ENCODE results near the gene RNPS1. TPM values are rescaled to one million over a fixed set of nuclear protein-coding genes. Genes with fewer than 3 reads are reported as not detected.

Gene RNPS1
- total RNA-seq, 5 donors from 2014 or later (not counting 1 experiment from before 2014, with no cell fraction given) = 163 to 203 (median 181) TPM

GRCh38 chr16:2250652-2251295 is 17.2 kb downstream of the RNPS1 start:
- H3K27me3 Mint-ChIP-seq = no peaks in the 10 kb centered on the region
- peak in 21 of 35 experiments; percentile 13 to 61 (median 24) for DNase-seq
- no peaks in the 10 kb centered on the region for H3K9me3 Mint-ChIP-seq
- Histone ChIP-seq H3K4me1 (ENCODE audit: control insufficient read depth in 1 of 2, extremely low read depth in 1 of 2, insufficient read depth in 2 of 2, low read length in 2 of 2) (peaks cover 3 to 21% of the 10 kb centered on the region in 2 experiments), H3K27ac (ENCODE audit: low read length) (peak overlapping the region; percentile 69), H3K36me3 (ENCODE audit: control insufficient read depth in 2 of 2, extremely low read depth in 1 of 2, insufficient read depth in 1 of 2, low read length in 1 of 2) (peaks cover 6 to 29% of the 10 kb centered on the region in 2 donors), H3K9me3 (no peaks in the 10 kb centered on the region), H3K27me3 (replicated peaks in 1 of 2; ENCODE audit: control insufficient read depth in 2 of 2, extremely low read depth in 1 of 2, insufficient read depth in 2 of 2, low read length in 1 of 2) (no peaks in the 10 kb centered on the region), H3K4me3 (ENCODE audit: control insufficient read depth in 1 of 2, extremely low read depth in 1 of 2, low read length in 1 of 2) (peak overlapping the region; percentile 63 to 64)
- peak in 2 of 4 experiments; percentile 25 to 42 for ATAC-seq (replicated peaks in 1 of 4)
- ChIA-PET CTCF (interaction anchor here in 1 of 2 donors (0.5 to 1.2 kb wide), 4 partner anchors 13 to 177 kb away, joined by 3 to 6 read pairs (median 3); no protein-coding TSS in a partner anchor), POLR2A (interaction anchor here in 1 of 2 donors (0.8 kb wide), 1 partner anchor 13 kb away, joined by 3 read pairs; no protein-coding TSS in a partner anchor)
- WGBS (ENCODE audit: insufficient coverage) = 10% methylated on average over 29 of the region's 35 CpGs
- H3K27ac Mint-ChIP-seq = peak overlapping the region; percentile 89 to 91
- H3K36me3 Mint-ChIP-seq = peaks cover 19% of the 10 kb centered on the region
- H3K4me1 Mint-ChIP-seq = peaks cover 5 to 7% (median 6%) of the 10 kb centered on the region in 3 donors
- peak overlapping the region; percentile 81 to 85 (median 84) for H3K4me3 Mint-ChIP-seq

- peaks cover 3 to 13% of the 10 kb centered on the region in 2 experiments for H3K4me1 ChIP-seq (ENCODE audit: control insufficient read depth in 1 of 2, extremely low read depth in 1 of 2, insufficient read depth in 2 of 2, low read length in 2 of 2)
- no peaks in the 10 kb centered on the region for H3K9me3 ChIP-seq
- Mint-ChIP-seq H3K4me3 (no peak overlapping the region), H3K4me1 (peaks cover 4 to 5% (median 5%) of the 10 kb centered on the region in 3 donors), H3K27ac (no peak overlapping the region), H3K36me3 (peaks cover 6% of the 10 kb centered on the region), H3K9me3 (no peaks in the 10 kb centered on the region), H3K27me3 (no peaks in the 10 kb centered on the region)
- H3K4me3 ChIP-seq (ENCODE audit: control insufficient read depth in 1 of 2, extremely low read depth in 1 of 2, low read length in 1 of 2) = no peak overlapping the region
- WGBS (ENCODE audit: insufficient coverage) = 98% methylated on average over 13 of the region's 18 CpGs
- H3K36me3 ChIP-seq (ENCODE audit: control insufficient read depth in 2 of 2, extremely low read depth in 1 of 2, insufficient read depth in 1 of 2, low read length in 1 of 2) = peaks cover 8 to 42% of the 10 kb centered on the region in 2 donors
- no peaks in the 10 kb centered on the region for H3K27me3 ChIP-seq (replicated peaks in 1 of 2; ENCODE audit: control insufficient read depth in 2 of 2, extremely low read depth in 1 of 2, insufficient read depth in 2 of 2, low read length in 1 of 2)
- CTCF ChIA-PET = no interaction called here
- no peak for ATAC-seq (replicated peaks in 1 of 4)
- no peak for DNase-seq
- no peak overlapping the region for H3K27ac ChIP-seq (ENCODE audit: low read length)
- POLR2A ChIA-PET = no interaction called here
These were observed 21.5 kb downstream of the RNPS1 start for GRCh38 chr16:2246301-2246885.

- ChIA-PET CTCF (no interaction called here), POLR2A (no interaction called here)
- Histone ChIP-seq H3K36me3 (ENCODE audit: control insufficient read depth in 2 of 2, extremely low read depth in 1 of 2, insufficient read depth in 1 of 2, low read length in 1 of 2) (peaks cover 8 to 42% of the 10 kb centered on the region in 2 donors), H3K27ac (ENCODE audit: low read length) (no peak overlapping the region), H3K4me1 (ENCODE audit: control insufficient read depth in 1 of 2, extremely low read depth in 1 of 2, insufficient read depth in 2 of 2, low read length in 2 of 2) (peaks cover 0 to 5% of the 10 kb centered on the region in 2 experiments), H3K27me3 (replicated peaks in 1 of 2; ENCODE audit: control insufficient read depth in 2 of 2, extremely low read depth in 1 of 2, insufficient read depth in 2 of 2, low read length in 1 of 2) (no peaks in the 10 kb centered on the region), H3K4me3 (ENCODE audit: control insufficient read depth in 1 of 2, extremely low read depth in 1 of 2, low read length in 1 of 2) (no peak overlapping the region), H3K9me3 (no peaks in the 10 kb centered on the region)
- Mint-ChIP-seq H3K9me3 (no peaks in the 10 kb centered on the region), H3K4me1 (peaks cover 0 to 2% (median 2%) of the 10 kb centered on the region in 3 donors), H3K4me3 (no peak overlapping the region), H3K27me3 (no peaks in the 10 kb centered on the region), H3K27ac (no peak overlapping the region), H3K36me3 (peaks cover 6% of the 10 kb centered on the region)
- no peak for DNase-seq
- no peak for ATAC-seq (replicated peaks in 1 of 4)
- 95% methylated on average over 23 of the region's 30 CpGs for WGBS (ENCODE audit: insufficient coverage)
These were observed 22.8 kb downstream of the RNPS1 start for GRCh38 chr16:2244926-2245795.

- H3K27ac Mint-ChIP-seq = no peak overlapping the region
- POLR2A ChIA-PET = no interaction called here
- Histone ChIP-seq H3K4me3 (ENCODE audit: control insufficient read depth in 1 of 2, extremely low read depth in 1 of 2, low read length in 1 of 2) (no peak overlapping the region), H3K27ac (ENCODE audit: low read length) (no peak overlapping the region), H3K9me3 (no peaks in the 10 kb centered on the region), H3K27me3 (replicated peaks in 1 of 2; ENCODE audit: control insufficient read depth in 2 of 2, extremely low read depth in 1 of 2, insufficient read depth in 2 of 2, low read length in 1 of 2) (no peaks in the 10 kb centered on the region), H3K4me1 (ENCODE audit: control insufficient read depth in 1 of 2, extremely low read depth in 1 of 2, insufficient read depth in 2 of 2, low read length in 2 of 2) (no peaks in the 10 kb centered on the region), H3K36me3 (ENCODE audit: control insufficient read depth in 2 of 2, extremely low read depth in 1 of 2, insufficient read depth in 1 of 2, low read length in 1 of 2) (peaks cover 8 to 42% of the 10 kb centered on the region in 2 donors)
- H3K4me3 Mint-ChIP-seq = no peak overlapping the region
- peaks cover 6% of the 10 kb centered on the region for H3K36me3 Mint-ChIP-seq
- ATAC-seq (replicated peaks in 1 of 4) (no peak), DNase-seq (no peak)
- no peaks in the 10 kb centered on the region for H3K4me1 Mint-ChIP-seq
- no peaks in the 10 kb centered on the region for H3K9me3 Mint-ChIP-seq
- CTCF ChIA-PET = no interaction called here
- H3K27me3 Mint-ChIP-seq = no peaks in the 10 kb centered on the region
- 94% methylated on average over 11 of the region's 17 CpGs for WGBS (ENCODE audit: insufficient coverage)
These were observed 23.6 kb downstream of the RNPS1 start for GRCh38 chr16:2244301-2244700.

GRCh38 chr16:2243781-2244180 is 24.1 kb downstream of the RNPS1 start:
- ChIA-PET CTCF (no interaction called here), POLR2A (no interaction called here)
- Mint-ChIP-seq H3K27ac (no peak overlapping the region), H3K9me3 (no peaks in the 10 kb centered on the region), H3K27me3 (no peaks in the 10 kb centered on the region), H3K4me3 (no peak overlapping the region), H3K36me3 (peaks cover 6% of the 10 kb centered on the region), H3K4me1 (no peaks in the 10 kb centered on the region)
- H3K36me3 ChIP-seq (ENCODE audit: control insufficient read depth in 2 of 2, extremely low read depth in 1 of 2, insufficient read depth in 1 of 2, low read length in 1 of 2) = peaks cover 8 to 42% of the 10 kb centered on the region in 2 donors
- no peak overlapping the region for H3K4me3 ChIP-seq (ENCODE audit: control insufficient read depth in 1 of 2, extremely low read depth in 1 of 2, low read length in 1 of 2)
- no peaks in the 10 kb centered on the region for H3K27me3 ChIP-seq (replicated peaks in 1 of 2; ENCODE audit: control insufficient read depth in 2 of 2, extremely low read depth in 1 of 2, insufficient read depth in 2 of 2, low read length in 1 of 2)
- no peak for ATAC-seq (replicated peaks in 1 of 4)
- 92% methylated on average over 5 of the region's 11 CpGs for WGBS (ENCODE audit: insufficient coverage)
- no peak overlapping the region for H3K27ac ChIP-seq (ENCODE audit: low read length)
- no peak for DNase-seq
- no peaks in the 10 kb centered on the region for H3K4me1 ChIP-seq (ENCODE audit: control insufficient read depth in 1 of 2, extremely low read depth in 1 of 2, insufficient read depth in 2 of 2, low read length in 2 of 2)
- H3K9me3 ChIP-seq = no peaks in the 10 kb centered on the region

GRCh38 chr16:2243031-2243528 is 24.8 kb downstream of the RNPS1 start:
- no peak overlapping the region for H3K27ac Mint-ChIP-seq
- Histone ChIP-seq H3K4me1 (ENCODE audit: control insufficient read depth in 1 of 2, extremely low read depth in 1 of 2, insufficient read depth in 2 of 2, low read length in 2 of 2) (no peaks in the 10 kb centered on the region), H3K4me3 (ENCODE audit: control insufficient read depth in 1 of 2, extremely low read depth in 1 of 2, low read length in 1 of 2) (no peak overlapping the region), H3K27ac (ENCODE audit: low read length) (no peak overlapping the region), H3K36me3 (ENCODE audit: control insufficient read depth in 2 of 2, extremely low read depth in 1 of 2, insufficient read depth in 1 of 2, low read length in 1 of 2) (peaks cover 8 to 42% of the 10 kb centered on the region in 2 donors), H3K9me3 (no peaks in the 10 kb centered on the region), H3K27me3 (replicated peaks in 1 of 2; ENCODE audit: control insufficient read depth in 2 of 2, extremely low read depth in 1 of 2, insufficient read depth in 2 of 2, low read length in 1 of 2) (no peaks in the 10 kb centered on the region)
- ChIA-PET POLR2A (no interaction called here), CTCF (no interaction called here)
- no peaks in the 10 kb centered on the region for H3K27me3 Mint-ChIP-seq
- peaks cover 6% of the 10 kb centered on the region for H3K36me3 Mint-ChIP-seq
- ATAC-seq (replicated peaks in 1 of 4) = no peak
- no peaks in the 10 kb centered on the region for H3K9me3 Mint-ChIP-seq
- WGBS (ENCODE audit: insufficient coverage) = 96% methylated on average over 18 of the region's 19 CpGs
- H3K4me1 Mint-ChIP-seq = no peaks in the 10 kb centered on the region
- no peak for DNase-seq
- H3K4me3 Mint-ChIP-seq = no peak overlapping the region

Data from T-cell (primary cell).